SK-N-SH (cell line): Measurements from ENCODE around the gene CCDC40. TPM values are rescaled to one million over a fixed set of nuclear protein-coding genes. Genes with fewer than 3 reads are reported as not detected.
A peak's percentile ranks its signal among the peaks of the same experiment; 100 is the strongest.

ENCODE experiments used
- CTCF ChIA-PET: fragments of 300-600, 350-600 bp; formaldehyde crosslinking; extraction: SDS; loops from one replicate; lab custom pipeline; 2021; lab: Yijun Ruan, JAX
- POLR2A ChIA-PET: fragments of 350-600 bp; sonication (Branson Sonifier 250); formaldehyde crosslinking; extraction: SDS; loops from one replicate; lab custom pipeline; 2020; ENCODE audit warnings: antibody characterized with exemption, inconsistent platforms; lab: Yijun Ruan, JAX
- DNase-seq: peaks from one replicate; pipeline ENCODE4 v3.0.0; 2012
- H2AFZ ChIP-seq: fragments of 200-600 bp; sonication (generic); 2 replicates; pipeline ENCODE4 v1.8.1; 2016; ENCODE audit warnings: antibody characterized with exemption, mild to moderate bottlenecking, low read depth
- H3F3A ChIP-seq: fragments of 200-600 bp; sonication (generic); replicated peaks from 2 replicates; pipeline ENCODE3; 2016; ENCODE audit warnings: antibody characterized with exemption, mild to moderate bottlenecking; ENCODE audit not compliant: insufficient read depth
- H3K27ac ChIP-seq, 2 experiments: fragments of 200-500 bp in 1 of 2; fragments of 200-600 bp in 1 of 2; sonication (Bioruptor generic) in 1 of 2; sonication (generic), shearing (Covaris generic) in 1 of 2; 2 replicates each; pipeline versions ENCODE4 v1.5.1 to v1.6.1; 2014 to 2016; ENCODE audit warnings: low read depth in 2 of 2, inconsistent platforms in 1 of 2, low read length in 1 of 2, mild to moderate bottlenecking in 1 of 2, mixed read lengths in 1 of 2
- H3K27me3 ChIP-seq: fragments of 200-600 bp; sonication (generic), shearing (Covaris generic); 2 replicates; pipeline ENCODE4 v1.6.1; 2016; ENCODE audit warnings: mixed run types; ENCODE audit not compliant: insufficient read depth
- H3K36me3 ChIP-seq, 2 experiments: fragments of 200-500 bp in 1 of 2; fragments of 200-600 bp in 1 of 2; sonication (Bioruptor generic) in 1 of 2; sonication (generic) in 1 of 2; replicated peaks in 1 of 2; 2 replicates each; pipeline versions ENCODE3 to v1.5.1; 2014 to 2016; ENCODE audit warnings: low read length in 1 of 2, mild to moderate bottlenecking in 1 of 2; ENCODE audit not compliant: insufficient read depth in 2 of 2, control insufficient read depth in 1 of 2
- H3K4me1 ChIP-seq, 2 experiments: fragments of 200-500 bp in 1 of 2; fragments of 200-600 bp in 1 of 2; sonication (Bioruptor generic) in 1 of 2; sonication (generic), shearing (Covaris generic) in 1 of 2; 2 replicates each; pipeline versions ENCODE4 v1.5.1 to v1.6.1; 2014 to 2016; ENCODE audit warnings: low read depth in 1 of 2, low read length in 1 of 2, mixed run types in 1 of 2; ENCODE audit not compliant: insufficient read depth in 2 of 2, control insufficient read depth in 1 of 2
- H3K4me2 ChIP-seq: fragments of 200-600 bp; sonication (generic), shearing (Covaris generic); 2 replicates; pipeline ENCODE4 v1.6.1; 2017; ENCODE audit warnings: mixed run types
- H3K4me3 ChIP-seq, 2 experiments: fragments of 200-500 bp in 1 of 2; fragments of 200-600 bp in 1 of 2; sonication (Bioruptor generic) in 1 of 2; sonication (generic), shearing (Covaris generic) in 1 of 2; 2 replicates each; pipeline versions ENCODE4 v1.5.1 to v1.8.1; 2014 to 2016; ENCODE audit warnings: low read depth in 2 of 2, inconsistent platforms in 1 of 2, low read length in 1 of 2, mild to moderate bottlenecking in 1 of 2, mixed read lengths in 1 of 2, moderate library complexity in 1 of 2
- H3K79me2 ChIP-seq: fragments of 200-600 bp; sonication (generic); 2 replicates; pipeline ENCODE4 v1.8.1; 2017; ENCODE audit warnings: mild to moderate bottlenecking; ENCODE audit not compliant: insufficient read depth
- H3K9ac ChIP-seq: fragments of 200-600 bp; sonication (generic); 2 replicates; pipeline ENCODE4 v1.6.1; 2017; ENCODE audit warnings: mixed run types
- H3K9me2 ChIP-seq: fragments of 200-600 bp; sonication (generic); 2 replicates; pipeline ENCODE4 v1.6.1; 2017; ENCODE audit warnings: mixed run types
- H3K9me3 ChIP-seq: fragments of 200-600 bp; sonication (generic); 2 replicates; pipeline ENCODE4 v1.6.1; 2017; ENCODE audit warnings: mixed run types, mild to moderate bottlenecking, moderate library complexity
- H4K20me1 ChIP-seq: fragments of 200-600 bp; sonication (generic); 2 replicates; pipeline ENCODE4 v1.6.1; 2017; ENCODE audit warnings: mild to moderate bottlenecking, mixed run types; ENCODE audit not compliant: insufficient read depth
- EP300 ChIP-seq, 2 experiments: IDR thresholded peaks; 2 replicates each; pipeline versions ENCODE4 v1.4.0 to v1.6.1; 2012; ENCODE audit warnings: borderline replicate concordance in 1 of 2, low read depth in 1 of 2, low read length in 1 of 2
- FOSL2 ChIP-seq: IDR thresholded peaks from 2 replicates; pipeline ENCODE4 v1.4.0; 2012; ENCODE audit warnings: low read depth, mild to moderate bottlenecking, moderate library complexity, borderline replicate concordance
- FOXJ3 ChIP-seq: sonication (generic); formaldehyde crosslinking; IDR thresholded peaks from 2 replicates; pipeline ENCODE4 v1.5.1; 2020; ENCODE audit warnings: mild to moderate bottlenecking, missing genetic modification reagents
- GATA2 ChIP-seq: sonication (generic); formaldehyde crosslinking; IDR thresholded peaks from 2 replicates; pipeline ENCODE4 v1.5.0; 2020; ENCODE audit warnings: mild to moderate bottlenecking, missing genetic modification reagents
- JUND ChIP-seq: IDR thresholded peaks from 2 replicates; pipeline ENCODE4 v1.4.0; 2012
- NFIC ChIP-seq: IDR thresholded peaks from 2 replicates; pipeline ENCODE4 v1.4.0; 2012; ENCODE audit warnings: borderline replicate concordance
- RFX5 ChIP-seq: IDR thresholded peaks from 2 replicates; pipeline ENCODE4 v1.6.1; 2012; ENCODE audit warnings: mild to moderate bottlenecking, improper control_type of control experiment, low read length
- SMC3 ChIP-seq: IDR thresholded peaks from 2 replicates; pipeline ENCODE4 v1.6.1; 2012; ENCODE audit warnings: low read depth, low read length, improper control_type of control experiment
- TAF1 ChIP-seq: IDR thresholded peaks from 2 replicates; pipeline ENCODE4 v1.6.1; 2012; ENCODE audit warnings: low read depth, mild to moderate bottlenecking, low read length, moderate library complexity, borderline replicate concordance
- TEAD4 ChIP-seq: IDR thresholded peaks from 2 replicates; pipeline ENCODE4 v1.4.0; 2012; ENCODE audit warnings: mild to moderate bottlenecking, borderline replicate concordance; ENCODE audit not compliant: insufficient read depth
- WGBS: methylation state at CpG from one replicate; pipeline ENCODE4 v1.1.6; 2017; ENCODE audit warnings: low lambda C conversion rate; 5-methylcytosine and 5-hydroxymethylcytosine counted together
- polyA plus RNA-seq, 3 experiments: library from polyadenylated mRNA; depleted of rRNA; stranded (reverse); fragments of >200 nt; gene quantifications; 2 replicates each; pipeline ENCODE4 v1.2.3, GENCODE V29; 2012
- TF ChIP-seq, protein P1 (sequence below): IDR thresholded peaks from 2 replicates; pipeline ENCODE4 v1.4.0; 2012; ENCODE audit warnings: low read depth
- TF ChIP-seq, protein P2 (sequence below): fragments of 150-350 bp; IDR thresholded peaks from 2 replicates; pipeline ENCODE4 v1.6.1; 2017; ENCODE audit warnings: antibody characterized with exemption, low read length, low read depth, borderline replicate concordance
- TF ChIP-seq, protein P3 (sequence below): fragments of 150-350 bp; IDR thresholded peaks from 2 replicates; pipeline ENCODE4 v1.6.1; 2016; ENCODE audit warnings: mild to moderate bottlenecking, low read depth, low read length

The CCDC40 gene
- polyA plus RNA-seq, 1 of the 3 experiments (the other 2 are of a cell fraction) = 17.3 TPM

DNA sequence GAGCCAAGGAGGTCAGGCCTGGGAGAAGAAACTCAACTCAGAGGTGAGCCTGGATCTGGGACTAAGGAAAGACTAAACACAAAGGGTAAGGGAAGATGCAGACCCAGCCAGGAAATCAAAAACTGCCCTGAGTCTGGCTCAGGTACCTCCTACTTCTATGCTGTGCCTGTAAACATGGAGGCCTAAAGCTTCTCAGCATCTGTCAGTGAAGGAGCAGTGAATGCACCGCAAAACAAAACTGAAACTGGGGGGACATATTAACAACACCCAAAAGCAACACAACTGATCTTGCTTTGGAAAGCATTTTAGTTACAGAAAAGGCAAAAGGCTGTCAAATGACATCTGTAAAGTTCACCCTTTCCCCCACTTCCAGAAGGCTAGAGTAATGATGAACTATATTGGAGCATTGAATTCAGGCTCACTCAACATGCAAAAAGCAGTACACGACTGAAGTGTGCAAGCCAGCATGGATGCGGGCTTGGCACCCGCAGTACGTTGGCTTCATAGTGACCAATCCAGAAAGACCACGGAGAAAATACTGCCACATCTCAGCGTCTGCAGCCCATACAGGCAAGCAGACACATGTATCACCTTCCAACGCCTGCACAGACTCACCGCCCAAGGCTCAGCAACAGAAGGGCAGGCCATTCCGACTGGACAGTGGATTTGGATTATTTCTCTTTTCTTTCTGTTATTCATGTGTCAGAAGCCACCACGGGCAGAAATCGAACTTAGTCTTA is 4.6 kb upstream of the CCDC40 start (continued):
- TF ChIP-seq RFX5 (no peak), NFIC (no peak)
- TF ChIP-seq, protein P1, sequence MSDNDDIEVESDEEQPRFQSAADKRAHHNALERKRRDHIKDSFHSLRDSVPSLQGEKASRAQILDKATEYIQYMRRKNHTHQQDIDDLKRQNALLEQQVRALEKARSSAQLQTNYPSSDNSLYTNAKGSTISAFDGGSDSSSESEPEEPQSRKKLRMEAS = no peak

DNA sequence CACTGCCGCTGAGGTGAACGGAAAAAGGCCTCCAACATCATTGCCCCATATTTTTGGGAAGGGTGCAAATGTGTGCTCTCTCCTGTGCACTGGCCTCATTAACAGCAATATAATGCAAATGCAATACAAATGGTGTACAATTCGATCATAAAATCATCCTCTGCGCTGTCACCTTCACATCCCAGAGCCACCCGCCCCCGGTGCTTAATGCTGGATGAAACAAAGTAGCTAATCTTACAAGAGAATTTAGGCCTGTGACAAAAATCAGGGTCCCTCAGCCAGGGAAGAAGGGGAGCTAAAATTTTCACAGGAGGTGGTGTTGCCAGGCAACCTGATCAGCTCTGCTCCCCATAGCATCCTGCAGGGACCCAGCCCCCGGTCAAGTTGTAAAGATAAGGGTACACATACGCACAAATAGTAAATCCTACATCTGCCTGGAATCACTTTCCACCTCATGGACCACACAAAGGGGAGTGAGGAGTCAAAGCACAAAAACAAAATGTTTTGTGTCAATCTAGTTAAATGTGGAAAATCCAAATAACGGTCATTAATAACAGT is 3.7 kb upstream of the CCDC40 start:
- Histone ChIP-seq H3K4me1 (peaks cover 10 to 35% of the 10 kb centered on the region in 2 experiments; a peak in 3 of 4 replicates), H4K20me1 (peaks cover 60% of the 10 kb centered on the region), H3K27ac (peak overlapping the region in 1 of 2 experiments; percentile 6; a peak in 1 of 4 replicates), H3K79me2 (peaks cover 77% of the 10 kb centered on the region), H3K27me3 (no peaks in the 10 kb centered on the region), H3K9me2 (no peaks in the 10 kb centered on the region), H3K9me3 (no peaks in the 10 kb centered on the region), H3K36me3 (no peaks in the 10 kb centered on the region), H2AFZ (no peak overlapping the region), H3K4me3 (no peak overlapping the region), H3F3A (peaks cover 13% of the 10 kb centered on the region), H3K4me2 (no peak overlapping the region), H3K9ac (no peak overlapping the region)
- ChIA-PET POLR2A (interaction anchor here (1.2 to 2.1 kb wide), 2 partner anchors 11 to 69 kb away, joined by 3 to 8 read pairs; partner anchors contain the start of gene GAA), CTCF (interaction anchor here (0.8 to 10.7 kb wide), 8 partner anchors 10 to 221 kb away, joined by 3 to 72 read pairs (median 4); no protein-coding TSS in a partner anchor)
- DNase-seq = peak; percentile 73
- TF ChIP-seq SMC3 (no peak), GATA2 (peak; percentile 41; the same call in 1 of the 2 replicates), TAF1 (no peak), TEAD4 (no peak), EP300 (IDR thresholded peaks at IDR 0.05; ENCODE audit: borderline replicate concordance in 1 of 2, low read depth in 1 of 2, low read length in 1 of 2) (no peak), FOSL2 (no peak), JUND (no peak)
- TF ChIP-seq, protein P2, sequence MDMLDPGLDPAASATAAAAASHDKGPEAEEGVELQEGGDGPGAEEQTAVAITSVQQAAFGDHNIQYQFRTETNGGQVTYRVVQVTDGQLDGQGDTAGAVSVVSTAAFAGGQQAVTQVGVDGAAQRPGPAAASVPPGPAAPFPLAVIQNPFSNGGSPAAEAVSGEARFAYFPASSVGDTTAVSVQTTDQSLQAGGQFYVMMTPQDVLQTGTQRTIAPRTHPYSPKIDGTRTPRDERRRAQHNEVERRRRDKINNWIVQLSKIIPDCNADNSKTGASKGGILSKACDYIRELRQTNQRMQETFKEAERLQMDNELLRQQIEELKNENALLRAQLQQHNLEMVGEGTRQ = no peak
- 89% methylated on average over 9 of the region's 9 CpGs for WGBS

DNA sequence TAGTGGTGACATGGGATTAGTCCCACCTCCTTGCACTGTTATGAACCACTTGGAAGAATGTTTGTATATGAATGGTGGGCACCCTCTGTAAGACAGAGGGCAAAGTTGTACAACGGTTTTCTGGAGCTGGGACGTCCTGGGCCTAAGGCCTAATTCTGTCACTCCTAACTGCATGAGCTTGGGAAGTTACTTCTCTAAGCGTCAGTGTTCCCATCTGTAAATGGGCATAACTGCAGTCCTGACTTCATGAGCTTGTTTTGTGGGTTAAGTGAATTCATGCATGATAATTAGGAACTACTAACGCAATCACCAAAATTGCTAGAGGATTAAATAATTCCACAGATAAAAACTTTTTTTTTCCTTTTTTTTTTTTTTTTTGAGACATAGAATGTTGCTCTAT is 2.6 kb upstream of the CCDC40 start:
- H3K79me2 ChIP-seq = peaks cover 69% of the 10 kb centered on the region
- H4K20me1 ChIP-seq = peaks cover 52% of the 10 kb centered on the region
- DNase-seq = no peak
- CTCF ChIA-PET = interaction anchor here (1.0 to 10.7 kb wide), 8 partner anchors 11 to 199 kb away, joined by 4 to 72 read pairs (median 6); no protein-coding TSS in a partner anchor
- no peaks in the 10 kb centered on the region for H3K9me2 ChIP-seq
- H3K36me3 ChIP-seq = no peaks in the 10 kb centered on the region
- H3K9me3 ChIP-seq = no peaks in the 10 kb centered on the region
- no peak overlapping the region for H3K4me2 ChIP-seq
- TF ChIP-seq, protein P3, sequence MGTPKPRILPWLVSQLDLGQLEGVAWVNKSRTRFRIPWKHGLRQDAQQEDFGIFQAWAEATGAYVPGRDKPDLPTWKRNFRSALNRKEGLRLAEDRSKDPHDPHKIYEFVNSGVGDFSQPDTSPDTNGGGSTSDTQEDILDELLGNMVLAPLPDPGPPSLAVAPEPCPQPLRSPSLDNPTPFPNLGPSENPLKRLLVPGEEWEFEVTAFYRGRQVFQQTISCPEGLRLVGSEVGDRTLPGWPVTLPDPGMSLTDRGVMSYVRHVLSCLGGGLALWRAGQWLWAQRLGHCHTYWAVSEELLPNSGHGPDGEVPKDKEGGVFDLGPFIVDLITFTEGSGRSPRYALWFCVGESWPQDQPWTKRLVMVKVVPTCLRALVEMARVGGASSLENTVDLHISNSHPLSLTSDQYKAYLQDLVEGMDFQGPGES = no peak
- TF ChIP-seq EP300 (IDR thresholded peaks at IDR 0.05; ENCODE audit: borderline replicate concordance in 1 of 2, low read depth in 1 of 2, low read length in 1 of 2) = no peak
- no peak for TF ChIP-seq FOXJ3
- TF ChIP-seq, all 33 proteins: peak for 0
- Histone ChIP-seq H3K27me3 (no peaks in the 10 kb centered on the region), H3K27ac (no peak overlapping the region), H3F3A (peaks cover 13% of the 10 kb centered on the region), H3K4me1 (peaks cover 9 to 37% of the 10 kb centered on the region in 2 experiments; a peak in 3 of 4 replicates), H2AFZ (no peak overlapping the region), H3K4me3 (peak overlapping the region in 1 of 2 experiments; percentile 90; a peak in 1 of 4 replicates), H3K9ac (no peak overlapping the region)
- 93% methylated on average over 4 of the region's 4 CpGs for WGBS
- POLR2A ChIA-PET = interaction anchor here (2.1 kb wide), 1 partner anchor 12 kb away, joined by 8 read pairs; no protein-coding TSS in a partner anchor
